GM18502 (cell line): ENCODE data around the gene IRF2BP2.

ENCODE experiments used
- ATAC-seq: cut with Tn5 transposase; IDR thresholded peaks from one replicate; pipeline ENCODE4 v1.9.1; 2021; ENCODE audit warnings: mild to moderate bottlenecking; ENCODE audit not compliant: unreplicated experiment, poor library complexity

Gene IRF2BP2

GRCh38 chr1:234616644-234617043 lies 6.7 kb upstream of the IRF2BP2 start:
- no peak for ATAC-seq

GRCh38 chr1:234614081-234614489 lies 4.1 kb upstream of the IRF2BP2 start:
- no peak for ATAC-seq

DNA sequence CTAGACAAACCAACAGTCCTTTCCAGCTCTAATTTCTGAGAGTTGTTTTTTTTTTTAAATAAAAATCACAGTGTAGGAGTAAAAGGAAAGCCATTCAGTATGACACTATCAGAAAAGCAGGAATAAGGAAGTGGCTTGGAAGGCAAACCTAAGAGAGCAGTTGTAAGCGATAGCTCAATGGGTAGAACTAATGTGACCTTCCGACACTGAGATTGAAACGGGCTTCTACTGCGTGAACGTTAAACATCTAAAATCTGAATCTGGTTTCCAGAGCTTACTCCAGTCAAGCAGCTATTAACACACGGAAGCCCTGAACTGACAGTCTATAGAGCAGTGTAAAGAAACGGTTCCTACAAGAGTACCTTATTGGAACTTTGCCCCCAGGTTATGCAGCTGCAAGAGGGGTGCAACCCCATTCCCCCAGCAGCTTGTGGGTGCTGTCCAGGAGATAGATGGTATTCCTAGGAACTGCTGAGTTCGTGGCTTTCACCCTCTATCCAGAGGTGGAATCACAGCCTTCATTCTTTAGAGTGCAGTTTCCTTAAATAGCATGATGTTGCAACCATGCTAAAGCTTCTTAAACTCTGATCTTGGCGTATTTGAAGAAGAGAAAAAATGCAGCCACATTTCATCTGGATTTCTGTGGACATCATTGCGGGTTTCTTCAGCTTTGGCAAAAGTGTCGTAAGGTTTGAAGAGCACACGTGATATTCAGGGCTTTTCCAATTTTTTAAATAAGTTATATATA lies 3.3 kb upstream of the IRF2BP2 start:
- ATAC-seq, result no peak

DNA sequence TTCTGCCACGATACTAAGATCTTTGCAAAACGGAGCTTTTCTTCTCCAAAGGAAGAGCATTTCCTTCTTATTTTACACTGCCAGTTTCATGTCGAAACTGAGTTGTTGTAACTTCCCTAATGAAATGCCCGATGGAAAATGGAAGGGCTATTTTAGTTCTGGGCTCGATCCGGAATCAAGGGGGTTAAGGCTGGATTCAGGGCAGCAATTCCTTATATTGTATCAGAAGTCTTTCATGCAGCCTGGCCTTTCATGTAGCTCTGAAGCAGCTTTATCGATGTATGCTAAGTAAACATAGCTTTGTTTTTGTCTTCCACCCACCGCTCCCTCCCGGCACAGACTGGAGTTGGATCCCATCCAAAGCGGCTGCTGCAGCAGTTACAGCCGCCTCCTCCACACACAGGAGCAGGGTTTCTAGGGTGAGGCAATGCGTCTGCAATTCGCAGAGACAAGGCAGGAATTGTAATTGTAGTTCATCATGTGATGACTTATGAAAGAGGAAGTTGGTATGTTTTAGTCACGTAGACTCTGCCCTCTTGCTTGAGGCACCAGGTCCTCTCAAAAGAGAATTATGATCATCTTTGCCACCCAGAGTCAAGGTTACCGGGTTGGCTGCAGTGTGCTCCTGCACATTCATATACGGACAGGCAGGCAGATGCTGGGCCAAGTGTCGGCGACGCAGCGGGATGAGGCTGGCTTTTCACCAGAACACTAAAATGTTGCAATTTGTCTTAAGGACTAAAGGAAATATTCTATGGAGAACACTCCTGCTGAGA lies 2.6 kb upstream of the IRF2BP2 start:
- ATAC-seq, result peak; percentile 42

GRCh38 chr1:234611847-234612351 lies 1.9 kb upstream of the IRF2BP2 start:
- ATAC-seq, result no peak

DNA sequence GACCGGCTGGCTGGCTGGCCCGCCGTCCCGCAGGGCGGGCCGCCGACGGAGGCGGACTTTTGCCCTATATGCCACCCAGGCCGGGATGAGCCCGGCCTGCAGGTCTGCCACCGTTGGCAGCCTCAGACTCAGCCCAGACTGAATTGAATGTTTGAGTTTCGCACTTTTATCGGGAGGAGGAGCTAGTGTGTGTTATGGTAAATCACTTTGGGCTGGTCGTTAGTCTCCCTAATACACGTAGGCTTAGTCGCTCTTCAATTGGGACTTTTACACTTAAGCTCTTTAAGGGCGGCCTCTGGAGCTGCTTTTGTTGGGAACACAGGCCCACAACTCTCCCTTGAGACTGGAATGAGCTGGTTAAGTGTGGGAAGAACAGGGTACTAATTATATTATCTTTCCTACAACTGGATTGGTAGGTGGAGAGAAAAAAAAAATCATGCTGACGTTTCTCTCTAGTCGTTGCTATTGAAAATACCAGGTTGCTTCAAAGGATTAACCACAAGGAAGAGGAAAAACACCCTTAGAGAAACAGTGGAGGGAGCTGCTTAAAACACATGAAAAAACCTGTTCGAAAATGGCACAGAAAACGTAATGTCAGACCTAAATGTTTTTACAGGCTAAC lies 1.4 kb upstream of the IRF2BP2 start:
- peak; percentile 27 for ATAC-seq

DNA sequence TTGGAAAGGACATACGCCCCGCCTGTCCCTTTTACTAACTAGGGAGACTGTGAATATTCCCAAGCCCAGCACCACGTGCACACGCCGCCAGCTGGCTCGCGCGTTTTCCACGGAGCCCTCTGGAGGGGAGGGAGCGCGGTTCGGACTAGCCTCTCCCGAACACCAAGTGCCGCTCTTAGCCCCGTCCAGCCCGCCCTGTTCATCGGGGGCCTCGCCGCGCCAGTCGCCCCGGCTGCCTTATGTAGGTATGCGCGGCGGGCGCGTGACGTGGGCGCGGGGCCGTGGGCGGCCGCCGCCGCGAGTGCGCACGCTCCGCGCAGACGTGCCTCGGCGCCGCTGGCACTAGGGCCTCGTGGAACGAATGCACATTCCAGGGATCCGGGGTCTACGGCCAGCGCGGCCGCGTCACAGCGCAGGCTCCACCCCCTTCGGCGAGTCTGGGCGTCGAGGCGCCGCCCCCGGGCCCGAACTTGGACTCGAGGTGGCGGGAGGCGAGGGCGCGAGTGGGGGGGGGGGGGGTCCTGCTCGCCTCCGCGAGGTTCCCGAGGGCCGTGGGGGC lies 767 bp upstream of the IRF2BP2 start:
- peak; percentile 46 for ATAC-seq

GRCh38 chr1:234609691-234610042 lies 311 bp downstream of the IRF2BP2 start:
- no peak for ATAC-seq

DNA sequence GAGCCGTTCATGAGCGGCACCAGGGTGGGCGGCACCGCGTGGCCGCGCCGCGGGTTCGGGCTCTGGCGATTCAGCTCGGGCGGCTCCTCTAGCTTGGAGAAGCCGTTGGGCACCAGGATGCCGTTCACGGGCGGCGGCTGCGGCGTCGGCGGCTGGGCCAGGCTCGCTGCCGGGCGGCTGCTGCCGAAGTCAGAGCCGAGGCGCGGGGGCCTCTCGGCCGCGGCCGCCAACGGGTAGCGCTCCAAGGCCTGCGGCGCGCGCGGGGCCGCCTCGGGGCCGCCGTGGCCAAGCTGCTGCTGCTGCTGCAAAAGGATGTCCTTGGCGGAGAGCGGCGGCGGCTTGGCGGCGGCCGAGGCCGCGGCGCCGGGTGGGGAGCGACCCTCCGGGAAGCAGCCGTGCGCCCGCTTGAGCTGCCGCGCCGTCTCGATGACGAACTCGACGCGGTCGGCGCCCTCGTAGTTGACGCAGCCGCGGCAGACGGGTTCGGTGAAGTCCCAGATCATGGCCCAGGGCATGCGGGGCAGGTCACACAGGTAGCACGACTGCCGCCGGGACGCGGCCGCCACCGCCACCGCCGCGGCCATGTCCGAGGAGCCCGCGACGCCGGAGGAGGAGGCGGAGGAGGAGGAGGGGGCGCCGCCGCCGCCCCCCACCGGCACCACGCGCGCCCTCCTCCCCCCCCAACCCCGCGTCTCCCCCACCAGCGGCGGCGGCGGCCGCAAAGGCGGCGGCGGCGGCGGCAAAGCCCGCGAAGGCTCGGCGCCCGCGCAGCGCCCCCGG lies 877 bp downstream of the IRF2BP2 start:
- ATAC-seq, result no peak

- ATAC-seq, result peak; percentile 22
These were observed 1.7 kb downstream of the IRF2BP2 start for GRCh38 chr1:234608025-234608910.

DNA sequence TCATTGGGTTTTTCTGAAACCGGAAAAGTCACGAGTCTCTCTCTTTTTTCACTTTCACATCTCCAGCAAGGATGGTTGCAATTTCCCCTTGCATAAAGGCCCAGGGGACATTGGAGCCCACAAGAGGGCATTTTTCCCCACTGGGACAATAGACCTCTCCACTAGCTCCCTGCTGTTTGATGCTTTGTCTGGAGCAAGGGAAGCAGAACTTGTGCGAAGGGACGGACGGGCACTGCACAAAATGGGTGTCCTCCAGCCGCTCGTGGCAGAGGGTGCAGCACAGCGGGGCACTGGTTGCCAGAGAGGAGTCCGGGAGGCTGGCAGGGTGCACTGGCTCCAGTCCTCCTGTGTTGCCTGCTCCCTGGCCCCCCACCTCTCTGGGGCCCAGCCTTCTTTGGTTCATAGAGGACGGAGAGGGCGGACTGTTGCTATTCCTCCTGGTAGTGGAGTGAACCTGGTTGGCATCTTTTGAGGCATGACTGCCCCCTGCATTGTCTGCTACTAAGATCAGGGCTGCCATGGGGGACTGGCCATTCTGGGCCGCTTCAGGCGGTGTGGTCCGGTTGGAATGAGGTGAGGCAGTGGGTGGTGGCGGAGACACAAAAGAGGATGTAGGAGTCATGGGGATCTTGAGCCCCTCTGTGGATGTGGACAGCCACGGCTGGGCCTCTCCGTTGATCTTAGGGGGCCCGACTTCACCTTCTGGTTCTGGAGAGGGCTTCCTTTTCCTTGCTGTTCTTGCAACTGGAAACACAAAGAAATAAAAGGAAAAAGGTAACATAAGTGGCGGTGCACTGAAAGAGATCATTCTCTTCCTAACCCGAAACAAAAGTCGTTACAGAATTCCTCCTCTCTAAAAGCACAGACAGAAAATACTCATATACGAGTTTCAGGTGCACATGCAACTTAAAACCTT lies 2.6 kb downstream of the IRF2BP2 start:
- ATAC-seq, result no peak

- ATAC-seq, result no peak
These were observed 3.2 kb downstream of the IRF2BP2 start for GRCh38 chr1:234606784-234607108.

DNA sequence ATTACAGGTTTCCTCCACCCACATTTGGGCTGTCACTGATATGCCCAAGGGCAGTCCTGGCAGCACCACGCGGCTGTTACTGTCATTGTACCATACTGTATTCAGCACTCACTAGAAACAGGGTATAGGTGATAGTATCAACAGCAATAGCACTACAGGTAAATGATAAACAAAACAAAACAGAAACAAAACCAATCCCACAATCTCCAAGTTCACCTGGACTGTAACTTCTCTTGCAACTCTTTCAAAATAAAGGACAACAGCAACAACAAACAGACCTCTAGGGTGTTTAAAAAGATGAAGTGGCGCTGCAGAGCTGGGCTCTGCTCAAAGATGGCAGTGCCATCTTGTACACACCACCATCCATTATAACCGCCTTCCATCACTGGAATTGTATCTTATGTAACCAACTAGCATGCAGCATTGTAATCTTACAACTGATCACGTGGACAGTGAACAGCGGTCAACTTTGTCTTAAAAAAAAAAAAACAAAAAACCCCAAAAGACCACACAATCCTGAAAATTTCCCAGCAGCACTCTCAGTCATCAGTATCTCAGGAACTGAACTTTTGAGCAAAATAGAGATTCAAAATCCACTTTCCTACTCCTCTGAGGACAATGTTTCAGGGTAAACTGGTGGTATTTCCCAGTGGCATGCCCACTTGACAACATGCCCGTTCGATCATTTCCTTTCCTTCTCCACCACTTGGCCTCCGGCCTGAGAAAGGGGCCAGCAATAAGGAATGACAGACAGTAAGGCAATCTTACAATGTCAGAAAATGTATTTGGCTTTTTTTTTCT lies 3.8 kb downstream of the IRF2BP2 start:
- no peak for ATAC-seq

GRCh38 chr1:234605399-234605982 lies 4.5 kb downstream of the IRF2BP2 start:
- ATAC-seq, result no peak

- ATAC-seq, result no peak
These were observed 5.2 kb downstream of the IRF2BP2 start for GRCh38 chr1:234604495-234605398.
